Naive thymus-derived CD4-positive, alpha-beta T cell (primary cell): ENCODE results near the gene PRKACB. TPM values are rescaled to one million over a fixed set of nuclear protein-coding genes. Genes with fewer than 3 reads are reported as not detected.
A peak's percentile ranks its signal among the peaks of the same experiment; 100 is the strongest.
"Not testable (repeated sequence)": the region's sequence is repeated elsewhere in the genome, so short reads cannot be mapped to it uniquely, and the experiment has no call there.

Source experiments
- ATAC-seq: fragments of 150-1000 bp; cut with Tn5 transposase; 2 replicates; pipeline ENCODE4 v1.10.0; 2021; ENCODE audit warnings: mild to moderate bottlenecking, moderate library complexity
- CTCF ChIA-PET: fragments of 350-600 bp; sonication (Branson Sonifier 250); formaldehyde crosslinking; loops from one replicate; lab custom pipeline; 2021; ENCODE audit warnings: antibody characterized with exemption; lab: Charles Lee
- POLR2A ChIA-PET: fragments of 350-600 bp; sonication (Branson Sonifier 250); formaldehyde crosslinking; loops from one replicate; lab custom pipeline; 2021; ENCODE audit warnings: antibody characterized with exemption, inconsistent platforms; lab: Charles Lee
- DNase-seq, 9 donors: peaks; one replicate each; pipeline versions ENCODE4 v3.0.0 to v3.0.0-alpha.2; 2020 to 2022; ENCODE audit warnings: mixed read lengths in 1 of 9
- H3K27ac ChIP-seq: one replicate; pipeline ENCODE4 v1.7.0; 2013; ENCODE audit warnings: mild to moderate bottlenecking, low read depth, low read length, moderate library complexity
- H3K27me3 ChIP-seq, 2 donors: one replicate each; pipeline ENCODE4 v1.7.0; 2013; ENCODE audit warnings: low read length in 2 of 2, mild to moderate bottlenecking in 2 of 2, moderate library complexity in 2 of 2; ENCODE audit not compliant: control insufficient read depth in 2 of 2, insufficient read depth in 2 of 2
- H3K36me3 ChIP-seq, 3 experiments: 1 replicate in 2 of 3; 2 replicates in 1 of 3; pipeline ENCODE4 v1.7.0; 2013; ENCODE audit warnings: low read length in 3 of 3, mild to moderate bottlenecking in 3 of 3, moderate library complexity in 1 of 3; ENCODE audit not compliant: insufficient read depth in 3 of 3, control insufficient read depth in 2 of 3
- H3K4me1 ChIP-seq, 2 donors: one replicate each; pipeline ENCODE4 v1.7.0; 2013; ENCODE audit warnings: low read length in 2 of 2, mild to moderate bottlenecking in 2 of 2, moderate library complexity in 1 of 2; ENCODE audit not compliant: control insufficient read depth in 2 of 2, insufficient read depth in 2 of 2
- H3K4me3 ChIP-seq: 2 replicates; pipeline ENCODE4 v1.7.0; 2013; ENCODE audit warnings: mild to moderate bottlenecking, low read length
- H3K9me3 ChIP-seq, 3 experiments: 1 replicate in 2 of 3; 2 replicates in 1 of 3; pipeline ENCODE4 v1.7.0; 2013; ENCODE audit warnings: low read length in 3 of 3; ENCODE audit not compliant: control insufficient read depth in 2 of 3
- H3K27ac Mint-ChIP-seq, 9 donors: one replicate each; pipeline ENCODE4 v1.8.0; 2020 to 2022; ENCODE audit warnings: mixed read lengths in 9 of 9, mild to moderate bottlenecking in 8 of 9, moderate library complexity in 5 of 9, inconsistent platforms in 2 of 9
- H3K27me3 Mint-ChIP-seq, 5 donors: one replicate each; pipeline ENCODE4 v1.8.0; 2021 to 2022; ENCODE audit warnings: mixed read lengths in 5 of 5, mild to moderate bottlenecking in 1 of 5
- H3K36me3 Mint-ChIP-seq, 5 donors: one replicate each; pipeline ENCODE4 v1.8.0; 2020 to 2022; ENCODE audit warnings: mixed read lengths in 5 of 5, mild to moderate bottlenecking in 3 of 5, inconsistent platforms in 1 of 5
- H3K4me1 Mint-ChIP-seq, 7 donors: one replicate each; pipeline ENCODE4 v1.8.0; 2020 to 2022; ENCODE audit warnings: mixed read lengths in 7 of 7, mild to moderate bottlenecking in 3 of 7, inconsistent platforms in 1 of 7
- H3K4me3 Mint-ChIP-seq, 10 donors: one replicate each; pipeline ENCODE4 v1.8.0; 2020 to 2022; ENCODE audit warnings: mild to moderate bottlenecking in 10 of 10, mixed read lengths in 10 of 10, moderate library complexity in 6 of 10, inconsistent platforms in 2 of 10
- H3K9me3 Mint-ChIP-seq, 11 donors: one replicate each; pipeline ENCODE4 v1.8.0; 2020 to 2022; ENCODE audit warnings: mixed read lengths in 11 of 11, mild to moderate bottlenecking in 4 of 11, inconsistent platforms in 1 of 11, moderate library complexity in 1 of 11
- intact Hi-C, 2 donors: fragments of 100-400 bp; cut with micrococcal nuclease; formaldehyde crosslinking; loops; one replicate each; pipeline ENCODE4 v1.15.1; 2023
- polyA plus RNA-seq, 2 donors: library from polyadenylated mRNA; unstranded; fragments of 300-500 nt; fragmentation: Illumina TruSeq; gene quantifications; one replicate each; pipeline ENCODE4 v1.2.3, GENCODE V29; 2021
- total RNA-seq, 6 experiments: library from RNA in 5 of 6; stranded (reverse) in 5 of 6; gene quantifications; 1 replicate in 5 of 6; 2 replicates in 1 of 6; pipeline ENCODE4 v1.2.3 and lab custom pipeline; 2021 to 2026

Gene PRKACB
- total and polyA plus RNA-seq, 7 experiments from 2014 or later, result 71.1 to 176 (median 95.0) TPM

GRCh38 chr1:84214115-84214956 lies 70.3 kb downstream of the PRKACB start:
- Mint-ChIP-seq H3K36me3 (peaks cover 11 to 65% (median 55%) of the 10 kb centered on the region in 5 donors), H3K4me1 (peaks cover 6 to 63% (median 37%) of the 10 kb centered on the region in 7 donors), H3K27me3 (no peaks in the 10 kb centered on the region), H3K9me3 (peaks cover 0 to 5% (median under 1%) of the 10 kb centered on the region in 11 donors), H3K4me3 (no peak overlapping the region), H3K27ac (peak overlapping the region in 5 of 9 donors; percentile 32 to 69 (median 55))
- POLR2A ChIA-PET, result interaction anchor here (0.7 kb wide), 3 partner anchors 34 to 336 kb away, joined by 3 to 5 read pairs (median 3); no protein-coding TSS in a partner anchor
- CTCF ChIA-PET, result interaction anchor here (0.7 kb wide), 1 partner anchor 219 kb away, joined by 6 read pairs; no protein-coding TSS in a partner anchor
- Histone ChIP-seq H3K27ac (no peak overlapping the region), H3K4me3 (no peak overlapping the region), H3K9me3 (peaks cover 0 to under 1% (median 0%) of the 10 kb centered on the region in 3 experiments), H3K27me3 (no peaks in the 10 kb centered on the region), H3K4me1 (no peaks in the 10 kb centered on the region), H3K36me3 (peaks cover 0 to 23% (median 0%) of the 10 kb centered on the region in 3 experiments)
- ATAC-seq, result no peak
- DNase-seq, result no peak
- intact Hi-C loops, result no loop called here

DNA sequence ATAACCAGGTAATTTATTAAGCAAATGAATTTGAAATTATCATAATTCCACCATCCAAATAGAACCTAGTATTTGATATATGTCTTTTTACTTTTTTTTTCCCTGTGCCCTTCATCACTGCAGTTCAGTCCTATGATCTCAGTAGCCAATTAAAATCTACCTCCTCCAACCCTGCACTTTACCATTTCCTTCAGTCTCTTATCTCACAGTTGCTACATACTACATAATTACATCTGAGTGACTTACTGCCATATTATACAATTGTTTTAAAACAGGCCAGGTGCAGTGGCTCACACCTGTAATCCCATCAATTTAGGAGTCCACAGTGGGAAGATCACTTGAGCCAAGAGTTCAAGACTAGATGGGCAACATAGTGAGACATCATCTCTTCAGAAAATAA lies 73.2 kb downstream of the PRKACB start:
- peak overlapping the region in 6 of 9 donors; percentile 1 to 32 (median 18) for H3K27ac Mint-ChIP-seq
- no peaks in the 10 kb centered on the region for H3K27me3 ChIP-seq
- intact Hi-C loops, result no loop called here
- CTCF ChIA-PET, result no interaction called here
- no peak overlapping the region for H3K4me3 ChIP-seq
- ATAC-seq (no peak), DNase-seq (no peak)
- no peak overlapping the region for H3K4me3 Mint-ChIP-seq
- H3K36me3 ChIP-seq, result peaks cover 0 to 34% (median 0%) of the 10 kb centered on the region in 3 experiments
- peaks cover 6 to 59% (median 45%) of the 10 kb centered on the region in 7 donors for H3K4me1 Mint-ChIP-seq
- H3K9me3 Mint-ChIP-seq, result peaks cover 0 to 32% (median 17%) of the 10 kb centered on the region in 11 donors
- H3K4me1 ChIP-seq, result no peaks in the 10 kb centered on the region
- H3K9me3 ChIP-seq, result peaks cover 0 to 11% (median 0%) of the 10 kb centered on the region in 3 experiments
- no peak overlapping the region for H3K27ac ChIP-seq
- POLR2A ChIA-PET, result no interaction called here
- H3K27me3 Mint-ChIP-seq, result no peaks in the 10 kb centered on the region
- peaks cover 32 to 80% (median 73%) of the 10 kb centered on the region in 5 donors for H3K36me3 Mint-ChIP-seq

GRCh38 chr1:84223751-84224432 lies 79.8 kb downstream of the PRKACB start:
- Mint-ChIP-seq H3K27ac (peak overlapping the region in 4 of 9 donors; percentile 10 to 69 (median 23)), H3K9me3 (peaks cover 5 to 62% (median 27%) of the 10 kb centered on the region in 11 donors), H3K36me3 (peaks cover 41 to 90% (median 84%) of the 10 kb centered on the region in 5 donors), H3K27me3 (no peaks in the 10 kb centered on the region), H3K4me3 (peak overlapping the region in 3 of 10 donors; percentile 3 to 39 (median 8)), H3K4me1 (peaks cover 7 to 58% (median 46%) of the 10 kb centered on the region in 7 donors)
- ATAC-seq (no peak), DNase-seq (no peak)
- CTCF ChIA-PET, result interaction anchor here (0.6 kb wide), 1 partner anchor 350 kb away, joined by 3 read pairs; no protein-coding TSS in a partner anchor
- Histone ChIP-seq H3K27ac (no peak overlapping the region), H3K4me1 (no peaks in the 10 kb centered on the region), H3K9me3 (peaks cover 0 to 16% (median 0%) of the 10 kb centered on the region in 3 experiments), H3K36me3 (peaks cover 0 to 41% (median 0%) of the 10 kb centered on the region in 3 experiments), H3K27me3 (no peaks in the 10 kb centered on the region), H3K4me3 (no peak overlapping the region)
- POLR2A ChIA-PET, result no interaction called here
- intact Hi-C loops, result no loop called here

- Histone ChIP-seq H3K36me3 (peaks cover 0 to 33% (median 0%) of the 10 kb centered on the region in 3 experiments), H3K4me1 (no peaks in the 10 kb centered on the region), H3K9me3 (peaks cover 0 to 12% (median 0%) of the 10 kb centered on the region in 3 experiments), H3K27ac (no peak overlapping the region), H3K4me3 (no peak overlapping the region), H3K27me3 (no peaks in the 10 kb centered on the region)
- intact Hi-C loops, result no loop called here
- no peak for DNase-seq
- ATAC-seq, result peak; percentile 32
- POLR2A ChIA-PET, result no interaction called here
- no peaks in the 10 kb centered on the region for H3K27me3 Mint-ChIP-seq
- peaks cover 5 to 57% (median 24%) of the 10 kb centered on the region in 11 donors for H3K9me3 Mint-ChIP-seq
- CTCF ChIA-PET, result no interaction called here
- H3K27ac Mint-ChIP-seq, result peak overlapping the region in 1 of 9 donors; percentile 43
- peaks cover 36 to 80% (median 74%) of the 10 kb centered on the region in 5 donors for H3K36me3 Mint-ChIP-seq
- peaks cover 7 to 58% (median 42%) of the 10 kb centered on the region in 7 donors for H3K4me1 Mint-ChIP-seq
- no peak overlapping the region for H3K4me3 Mint-ChIP-seq
Measured at GRCh38 chr1:84224905-84225304, 80.8 kb downstream of the PRKACB start.

- DNase-seq, result no peak
- Mint-ChIP-seq H3K36me3 (peaks cover 32 to 77% (median 66%) of the 10 kb centered on the region in 5 donors), H3K4me1 (peaks cover 7 to 50% (median 37%) of the 10 kb centered on the region in 7 donors), H3K27me3 (no peaks in the 10 kb centered on the region), H3K4me3 (no peak overlapping the region), H3K27ac (peak overlapping the region in 8 of 9 donors; percentile 18 to 81 (median 49)), H3K9me3 (peaks cover 5 to 50% (median 20%) of the 10 kb centered on the region in 11 donors)
- POLR2A ChIA-PET, result no interaction called here
- CTCF ChIA-PET, result no interaction called here
- Histone ChIP-seq H3K36me3 (peaks cover 0 to 33% (median 0%) of the 10 kb centered on the region in 3 experiments), H3K4me1 (no peaks in the 10 kb centered on the region), H3K9me3 (peaks cover 0 to 12% (median 0%) of the 10 kb centered on the region in 3 experiments), H3K27ac (no peak overlapping the region), H3K4me3 (no peak overlapping the region), H3K27me3 (no peaks in the 10 kb centered on the region)
- intact Hi-C loops, result no loop called here
- no peak for ATAC-seq
Measured at GRCh38 chr1:84225646-84226045, 81.6 kb downstream of the PRKACB start.

- H3K4me1 ChIP-seq, H3K4me3 Mint-ChIP-seq, DNase-seq, H3K4me1 Mint-ChIP-seq, intact Hi-C loops, H3K27ac ChIP-seq, H3K27me3 ChIP-seq, H3K4me3 ChIP-seq, POLR2A ChIA-PET, ATAC-seq, H3K27me3 Mint-ChIP-seq, H3K9me3 ChIP-seq, CTCF ChIA-PET, H3K27ac Mint-ChIP-seq: not testable (repeated sequence)
- peaks cover 0 to 26% (median 12%) of the 10 kb centered on the region in 11 donors for H3K9me3 Mint-ChIP-seq
- H3K36me3 Mint-ChIP-seq, result peaks cover 9 to 56% (median 37%) of the 10 kb centered on the region in 5 donors
- H3K36me3 ChIP-seq, result peaks cover 0 to 27% (median 0%) of the 10 kb centered on the region in 3 experiments
Measured at GRCh38 chr1:84232676-84233075, 88.6 kb downstream of the PRKACB start.
